ENCODE results near the gene MOB3B.
"Not testable (repeated sequence)": the region's sequence is repeated elsewhere in the genome, so short reads cannot be mapped to it uniquely, and the experiment has no call there.

Gene MOB3B

DNA sequence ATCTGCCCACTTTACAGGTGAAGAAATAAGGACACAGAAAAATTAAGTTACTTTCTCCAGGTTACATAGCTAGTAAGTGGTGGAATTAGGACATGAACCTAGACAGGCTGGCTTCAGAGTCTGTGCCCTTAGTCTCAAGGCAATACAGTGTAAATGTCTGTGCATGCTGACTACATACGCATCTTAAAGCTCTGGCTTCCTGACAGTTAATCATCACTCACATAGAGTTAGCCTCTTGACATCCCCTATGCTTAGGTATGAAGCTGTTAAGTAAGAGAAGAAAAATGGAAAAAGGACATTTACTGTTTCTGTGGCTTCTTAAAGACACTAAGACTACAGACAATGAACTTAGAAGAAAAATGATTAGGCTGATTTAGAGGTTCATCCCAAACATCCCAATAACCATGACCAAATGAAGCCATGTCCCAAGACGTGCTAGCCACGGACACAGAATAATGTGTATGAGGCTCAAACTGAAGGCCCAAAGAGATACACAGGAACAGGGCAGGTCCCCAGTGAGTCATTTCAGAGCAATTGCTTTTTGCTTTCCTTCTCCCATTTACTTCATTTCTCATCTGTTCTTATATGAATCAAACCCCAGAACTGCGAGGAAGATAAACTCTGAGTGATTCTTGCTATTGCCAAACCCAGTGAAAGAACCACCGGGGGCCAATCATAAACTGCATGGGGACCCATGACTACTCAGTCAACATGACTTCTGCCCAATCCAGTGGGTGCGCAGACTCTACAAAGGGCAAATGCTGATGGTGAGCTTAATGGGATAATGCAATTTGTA, 105.5 kb downstream of the MOB3B start:
- no peak for DNase-seq (ENCODE audit: low spot score)

DNA sequence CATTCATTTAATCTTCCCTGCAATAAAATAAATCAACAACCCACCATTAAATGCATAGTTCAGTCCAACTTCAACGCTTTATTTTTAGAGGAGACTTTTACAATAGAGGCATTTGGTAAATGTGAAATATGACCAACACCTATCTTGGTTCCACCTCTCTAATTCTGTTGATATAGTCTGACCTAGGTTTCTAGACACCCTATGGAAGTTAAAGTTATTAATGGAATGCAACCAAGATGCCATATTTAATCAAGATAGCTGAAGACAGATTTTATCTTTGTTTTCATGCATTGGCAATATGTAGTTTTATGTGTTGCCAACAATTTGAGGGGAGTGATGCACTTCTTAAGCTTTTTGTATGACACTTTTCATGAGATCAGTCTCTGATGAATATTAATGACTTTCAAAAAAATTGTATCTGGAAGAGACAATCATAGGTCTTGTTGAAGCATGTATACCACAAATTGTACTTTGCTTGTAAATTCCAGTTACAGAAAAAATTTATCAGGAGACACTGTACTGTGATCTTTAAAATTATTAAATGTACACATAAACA, 107.3 kb downstream of the MOB3B start:
- no peak for DNase-seq (ENCODE audit: low spot score)

DNA sequence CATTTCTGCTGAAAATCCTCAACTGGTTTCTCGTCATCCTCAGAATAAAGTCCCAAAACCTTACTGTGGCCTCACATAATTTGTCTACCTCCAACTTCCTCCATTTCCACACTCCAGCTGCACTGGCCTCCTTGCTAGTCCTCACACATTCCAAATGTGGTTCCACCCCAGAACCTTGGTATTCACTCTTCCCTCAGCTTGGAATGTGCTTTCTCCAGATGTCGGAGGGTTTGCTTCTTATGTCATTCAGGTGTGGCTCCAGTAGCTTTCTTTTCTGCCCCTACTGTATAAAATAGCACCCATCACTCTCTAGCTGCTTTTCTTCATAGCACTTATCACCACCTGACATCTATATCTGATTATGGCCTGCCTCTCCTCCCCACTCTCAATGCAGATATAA, 108.0 kb downstream of the MOB3B start:
- no peak for DNase-seq (ENCODE audit: low spot score)

DNA sequence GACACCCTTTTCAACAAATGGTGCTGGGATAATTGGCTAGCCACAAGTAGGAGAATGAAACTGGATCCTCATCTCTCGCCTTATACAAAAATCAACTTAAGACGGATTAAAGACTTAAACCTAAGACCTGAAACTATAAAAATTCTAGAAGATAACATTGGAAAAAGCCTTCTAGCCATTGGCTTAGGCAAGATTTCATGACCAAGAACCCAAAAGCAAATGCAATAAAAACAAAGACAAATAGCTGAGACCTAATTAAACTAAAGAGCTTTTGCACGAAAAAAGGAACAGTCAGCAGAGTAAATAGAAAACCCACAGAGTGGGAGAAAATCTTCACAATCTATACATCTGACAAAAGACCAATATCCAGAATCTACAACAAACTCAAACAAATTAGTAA, 110.1 kb downstream of the MOB3B start:
- not testable (repeated sequence) for DNase-seq (ENCODE audit: low spot score)

DNA sequence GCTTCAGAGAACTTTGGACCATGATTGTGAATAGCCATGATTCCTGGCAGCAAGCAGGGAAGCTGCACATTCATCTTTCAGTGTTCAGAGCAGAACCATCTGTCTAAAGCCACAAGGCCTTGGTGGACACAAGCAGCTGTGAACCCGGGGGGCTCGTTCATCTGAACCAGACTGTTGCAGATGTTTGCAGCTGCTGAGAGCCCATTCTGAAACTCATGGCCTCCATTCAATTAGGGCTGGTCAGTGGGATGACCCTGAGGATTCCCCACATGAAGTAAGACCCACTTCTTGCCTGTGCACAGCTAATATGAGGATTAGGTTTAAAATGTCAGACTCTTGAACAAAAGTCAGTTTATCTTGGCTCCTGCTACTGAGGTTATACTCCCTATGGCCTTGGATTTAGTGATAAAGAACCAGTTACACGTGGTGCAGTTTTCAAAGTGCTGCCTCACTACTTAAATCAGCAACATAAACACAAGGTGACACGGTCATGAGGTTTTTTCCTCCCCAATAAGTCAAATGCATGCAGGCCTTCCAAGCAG, 115.3 kb downstream of the MOB3B start:
- no peak for DNase-seq (ENCODE audit: low spot score)

DNA sequence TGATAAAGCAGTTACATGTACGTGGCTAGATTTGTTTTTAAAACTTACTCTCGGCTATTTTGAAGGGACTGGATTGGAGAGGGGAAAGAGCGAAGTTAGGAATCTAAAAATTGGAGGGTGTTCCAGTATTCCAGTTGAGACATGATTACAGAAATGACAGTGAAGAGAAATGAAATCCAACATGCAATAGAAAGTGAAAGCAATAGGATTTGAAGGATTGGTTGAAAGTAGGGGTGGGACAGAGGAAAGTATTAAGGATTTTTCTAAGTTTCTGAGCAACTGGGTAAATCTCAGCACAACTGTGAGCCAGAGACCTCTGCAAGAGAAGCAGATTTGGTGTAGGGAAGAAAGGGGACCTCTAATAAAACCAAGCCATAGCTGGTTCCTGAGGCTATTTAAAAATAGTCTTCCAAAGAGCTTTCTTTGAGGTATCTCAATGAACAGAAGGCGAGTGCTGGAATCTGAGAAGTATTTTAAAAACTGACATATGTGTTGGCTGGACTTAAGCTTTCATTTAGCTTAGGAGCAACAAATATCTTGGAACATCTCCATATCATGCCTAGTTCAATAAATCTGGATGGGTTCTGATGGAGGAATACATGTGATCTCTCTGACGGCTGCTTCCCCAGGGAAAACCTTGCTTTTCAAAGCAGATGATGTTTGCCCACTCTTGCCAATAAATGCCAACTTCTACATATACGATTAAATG, 115.9 kb downstream of the MOB3B start:
- no peak for DNase-seq (ENCODE audit: low spot score)

DNA sequence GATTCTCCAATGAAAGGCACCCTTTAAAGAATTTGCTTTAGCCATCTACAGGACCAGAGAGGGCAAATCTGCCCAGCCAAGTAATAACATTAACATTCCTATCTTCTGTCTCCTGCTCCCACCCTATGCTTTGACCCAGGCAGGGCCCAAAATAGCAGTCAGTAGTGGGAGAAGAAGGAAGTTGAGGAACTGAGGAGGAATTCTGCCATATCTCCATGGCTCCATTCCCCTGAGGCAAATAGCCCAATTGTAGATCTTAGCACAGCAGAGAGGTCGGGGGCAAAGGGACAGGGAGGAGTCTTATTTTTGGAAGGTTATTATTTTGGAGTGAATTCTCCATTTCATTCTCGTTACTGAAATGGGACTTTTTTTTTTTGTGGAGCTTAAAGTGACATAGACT, 116.7 kb downstream of the MOB3B start:
- no peak for DNase-seq (ENCODE audit: low spot score)

DNA sequence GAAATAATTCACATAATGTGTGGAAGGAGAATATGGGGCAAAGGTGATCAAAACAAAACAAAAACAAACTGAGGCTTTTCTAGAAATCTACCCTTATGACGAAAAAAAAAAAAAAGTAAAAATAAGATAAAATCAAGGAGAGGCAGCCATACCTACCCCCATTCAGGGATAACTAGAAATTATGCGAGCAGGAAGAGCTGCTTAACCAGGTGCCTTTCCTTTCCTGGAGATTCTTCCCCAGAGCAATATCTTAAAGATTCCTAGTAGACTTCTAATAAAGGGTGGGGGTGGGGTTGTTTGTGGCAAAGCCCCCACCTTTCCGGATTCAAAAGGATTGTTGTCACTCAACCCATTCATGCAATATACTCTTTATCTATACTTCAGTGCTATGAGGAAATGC, 117.5 kb downstream of the MOB3B start:
- DNase-seq (ENCODE audit: low spot score): no peak

DNA sequence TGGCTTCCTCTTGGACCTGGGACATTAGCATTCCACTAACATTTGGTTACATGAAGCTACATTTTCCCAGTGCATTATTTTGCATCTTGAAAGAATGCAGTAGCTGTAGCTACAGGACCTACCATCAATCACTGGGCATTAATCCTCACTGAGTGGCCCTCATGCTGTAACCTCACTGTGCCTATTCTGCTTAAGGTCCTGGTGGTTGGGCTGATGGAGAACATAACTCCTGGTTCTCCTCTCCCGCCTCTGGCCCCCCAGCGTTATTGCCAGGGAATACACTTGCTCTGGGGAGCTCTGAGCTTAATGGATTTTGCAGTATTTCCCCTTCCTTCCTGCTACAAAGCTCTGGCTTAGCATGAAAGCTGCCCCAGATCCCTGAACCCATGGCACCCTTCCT, 121.1 kb downstream of the MOB3B start:
- DNase-seq (ENCODE audit: low spot score): no peak

DNA sequence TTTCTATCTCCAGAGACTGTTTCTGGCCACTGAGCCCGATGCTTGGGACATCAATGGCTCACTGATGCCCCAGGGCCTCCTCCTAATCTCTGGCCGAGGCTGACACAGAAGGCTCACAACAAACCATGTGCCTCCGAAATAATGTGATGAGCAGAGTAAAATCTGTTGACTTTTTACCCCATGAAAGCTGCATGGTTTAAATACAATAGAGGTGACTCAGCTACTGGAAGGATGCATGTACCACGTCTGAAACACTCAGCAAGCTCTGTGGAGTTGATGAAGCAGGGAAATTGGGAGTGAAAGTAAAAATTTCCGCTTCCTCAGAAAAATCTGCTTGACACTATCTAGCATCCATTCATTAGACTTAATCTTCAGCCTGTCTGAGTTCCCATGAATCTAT, 121.6 kb downstream of the MOB3B start:
- no peak for DNase-seq (ENCODE audit: low spot score)

DNA sequence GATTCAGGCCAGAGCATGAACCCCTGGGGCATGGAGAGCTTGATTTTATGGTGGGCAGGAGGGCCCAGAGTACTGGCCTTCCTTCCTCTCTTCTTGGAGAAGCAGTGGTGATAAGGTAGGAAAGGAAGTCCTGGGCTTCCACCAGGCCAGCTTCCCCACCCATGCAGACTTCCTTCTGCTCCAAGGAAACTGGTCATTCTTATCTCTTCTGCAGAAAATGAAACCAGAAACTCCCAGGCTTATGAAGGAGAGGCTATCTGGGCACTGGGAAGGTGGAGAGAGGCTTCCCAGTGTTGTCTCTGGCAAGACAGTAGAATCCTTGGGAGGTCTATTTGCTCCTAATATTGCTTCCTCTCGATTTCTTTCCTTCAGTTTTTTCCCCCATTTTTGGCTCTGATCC, 122.1 kb downstream of the MOB3B start:
- no peak for DNase-seq (ENCODE audit: low spot score)

DNA sequence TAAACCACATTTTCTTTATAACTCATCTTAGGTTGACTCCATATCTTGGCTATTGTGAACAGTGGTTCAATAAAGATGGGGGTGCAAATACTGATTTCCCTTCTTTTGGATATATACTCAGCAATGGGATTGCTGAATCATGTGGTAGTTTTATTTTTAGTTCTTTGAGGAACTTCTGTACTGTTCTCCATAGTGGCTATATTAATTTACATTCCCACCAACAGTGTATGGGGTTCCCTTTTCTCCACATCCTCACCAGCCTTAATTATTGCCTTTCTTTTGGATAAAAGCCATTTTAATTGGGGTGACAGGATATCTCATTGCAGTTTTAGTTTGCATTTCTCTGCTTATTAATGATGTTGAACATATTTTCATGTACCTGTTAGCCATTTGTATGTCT, 125.0 kb downstream of the MOB3B start:
- DNase-seq (ENCODE audit: low spot score): no peak

DNA sequence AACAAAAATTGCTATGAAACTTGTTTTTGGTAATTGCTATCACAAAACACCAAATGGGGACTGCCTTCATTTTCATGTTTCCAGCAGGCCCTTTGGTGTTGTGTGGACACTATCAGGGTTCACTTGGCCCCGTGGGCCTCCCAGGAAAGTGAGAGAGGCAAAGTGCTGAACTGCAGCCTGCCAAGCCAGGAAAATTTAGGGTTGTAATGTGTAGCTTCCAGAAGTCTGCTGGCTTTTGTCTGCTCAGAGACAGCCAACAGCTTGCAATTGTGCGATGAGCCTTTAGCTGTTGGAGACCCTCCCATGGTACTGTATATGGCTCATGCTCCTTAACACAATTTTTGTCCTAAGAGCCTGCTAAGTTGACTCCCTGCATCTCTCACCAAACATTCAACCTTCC, 127.0 kb downstream of the MOB3B start:
- no peak for DNase-seq (ENCODE audit: low spot score)

DNA sequence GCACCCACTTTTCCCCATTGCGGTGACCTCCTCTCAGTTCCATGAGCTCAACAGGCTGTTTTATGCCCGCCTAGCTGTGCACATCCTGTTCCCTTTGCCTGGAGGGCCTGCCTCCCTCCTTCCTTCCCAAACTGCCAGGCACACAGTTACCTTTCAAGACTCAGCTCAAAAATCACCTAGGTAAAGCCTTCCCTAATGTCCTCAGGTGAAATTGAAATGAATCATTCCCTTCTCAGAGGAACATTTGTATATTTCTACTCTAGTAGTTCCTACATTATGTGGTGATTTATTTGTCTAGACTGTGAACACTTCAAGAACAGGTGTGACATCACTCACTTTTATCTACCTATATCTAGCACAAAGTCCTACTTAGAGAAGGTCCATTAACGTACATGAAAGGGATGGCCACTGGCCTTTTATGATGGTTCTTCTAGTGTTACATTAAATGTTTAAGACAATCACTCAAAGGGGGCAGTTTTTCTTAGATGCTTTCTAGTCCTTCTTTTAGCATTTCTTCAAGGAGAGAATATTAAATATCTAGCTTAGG, 129.2 kb downstream of the MOB3B start:
- DNase-seq (ENCODE audit: low spot score): no peak

DNA sequence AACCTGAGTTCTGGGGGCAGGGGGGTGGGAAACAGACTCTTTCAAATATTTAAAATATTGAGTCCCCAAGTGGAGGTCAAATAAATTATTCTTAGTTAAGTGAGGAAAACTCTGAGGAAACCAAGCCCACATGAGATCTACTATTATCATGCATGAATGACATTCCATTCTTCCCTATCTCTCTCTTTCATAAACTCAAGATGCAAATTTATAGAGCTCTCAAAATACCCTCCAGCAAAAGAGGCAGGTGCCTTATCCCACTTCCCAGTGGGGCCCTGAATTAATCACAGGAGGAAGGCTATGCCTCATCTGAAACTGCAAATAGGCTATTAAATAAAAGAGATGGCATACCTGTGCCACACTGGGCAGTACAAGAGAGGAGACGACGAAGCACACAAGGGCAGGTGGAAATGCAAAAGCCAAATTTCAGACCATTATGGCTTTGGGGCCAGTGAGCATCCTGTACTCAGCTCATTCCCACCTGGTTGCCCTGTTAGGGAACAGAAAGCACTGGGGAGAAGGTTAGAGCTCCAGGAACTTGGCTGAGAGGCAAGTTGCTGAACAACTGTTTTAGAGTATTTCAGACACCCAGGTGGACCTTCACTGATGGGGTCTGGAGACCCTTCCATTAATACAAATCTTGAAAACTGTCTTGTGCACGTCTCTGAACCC, 130.5 kb downstream of the MOB3B start:
- no peak for DNase-seq (ENCODE audit: low spot score)

DNA sequence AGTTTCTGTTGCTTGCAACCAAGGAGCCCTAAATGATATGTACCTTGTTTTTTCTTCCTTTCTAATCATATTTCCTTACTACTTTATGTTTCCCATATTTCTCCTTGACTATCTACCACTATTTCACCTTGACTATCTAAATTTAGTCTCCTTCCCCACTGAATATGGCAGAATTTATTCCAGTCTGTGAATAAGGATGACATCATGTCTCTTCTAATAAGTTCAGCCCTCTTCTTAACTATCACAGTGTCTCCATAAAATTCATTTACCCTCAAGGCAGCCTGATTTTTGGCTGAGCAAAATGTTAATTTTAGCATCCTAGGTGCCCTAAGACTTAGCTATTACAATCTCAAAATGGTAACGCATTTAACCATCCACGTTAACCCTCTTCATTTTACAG, 133.1 kb downstream of the MOB3B start:
- DNase-seq (ENCODE audit: low spot score): no peak

DNA sequence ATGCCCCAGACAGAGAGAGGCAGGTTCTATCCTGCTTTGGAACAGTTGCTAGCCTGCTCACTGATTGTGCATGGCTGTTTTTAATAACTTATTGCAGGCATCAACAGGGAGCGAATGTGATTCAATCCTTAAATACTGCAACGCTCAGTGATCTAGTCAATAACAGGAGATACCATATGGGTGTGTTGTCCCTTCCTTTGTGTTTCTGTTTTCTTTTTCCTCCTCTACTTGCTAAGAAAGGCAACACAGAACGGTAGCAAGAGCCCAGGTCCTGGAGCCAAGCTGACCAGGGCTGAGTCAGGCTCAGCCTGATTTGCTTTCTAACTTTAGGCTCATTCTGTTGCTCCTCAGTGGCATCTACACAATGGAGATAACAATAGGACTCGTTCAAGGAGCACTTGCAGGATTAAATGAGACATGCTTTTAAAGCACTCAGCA, 134.1 kb downstream of the MOB3B start:
- DNase-seq (ENCODE audit: low spot score): no peak

DNA sequence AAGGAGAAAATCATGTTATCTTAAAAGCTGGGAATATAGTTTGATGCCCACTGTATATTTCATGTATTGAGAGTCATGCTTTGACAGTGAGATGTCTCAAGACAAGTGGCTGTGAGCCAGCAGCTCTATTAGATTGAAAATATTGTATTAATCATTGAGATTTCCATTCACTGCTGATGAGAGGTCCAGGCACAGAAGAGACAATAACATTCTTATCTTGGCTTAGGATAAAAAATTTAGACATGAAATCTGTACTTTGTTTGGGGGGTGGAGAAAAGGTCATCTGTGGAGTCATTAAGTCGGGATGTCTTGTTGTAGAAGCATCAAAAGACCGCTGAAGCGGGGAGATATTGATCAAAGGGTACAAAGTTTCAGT, 134.8 kb downstream of the MOB3B start:
- no peak for DNase-seq (ENCODE audit: low spot score)

DNA sequence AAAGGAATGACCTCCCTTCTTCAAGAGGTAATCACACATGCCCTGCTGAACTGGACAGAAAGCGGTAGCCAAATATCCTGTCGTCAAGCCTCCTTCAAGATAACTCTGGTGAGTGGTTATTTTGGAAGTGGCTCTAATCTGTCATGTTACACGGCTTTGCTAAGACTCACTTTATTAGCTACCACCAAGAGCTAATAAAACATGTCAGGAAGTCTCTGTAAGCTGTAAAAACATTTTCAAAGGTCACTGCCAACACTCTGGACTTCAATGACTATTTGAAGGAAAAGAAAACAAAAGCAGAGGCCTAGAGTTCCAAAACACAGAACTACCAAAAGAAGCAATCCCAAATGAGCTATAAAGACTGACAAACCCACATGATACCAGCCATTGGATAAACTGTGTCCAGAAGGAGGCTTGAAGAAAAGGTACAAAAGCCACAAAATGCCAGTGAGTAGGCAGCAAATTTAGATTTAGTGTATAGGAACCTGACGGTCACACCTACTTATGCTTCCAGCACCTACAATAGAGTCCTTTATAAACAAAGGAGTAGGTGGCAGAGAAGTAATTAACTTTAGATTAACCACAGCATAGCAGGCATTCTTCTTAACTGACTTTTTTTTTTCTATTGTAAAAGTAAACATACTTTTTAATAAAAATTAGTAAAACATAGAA, 135.3 kb downstream of the MOB3B start:
- DNase-seq (ENCODE audit: low spot score): no peak

DNA sequence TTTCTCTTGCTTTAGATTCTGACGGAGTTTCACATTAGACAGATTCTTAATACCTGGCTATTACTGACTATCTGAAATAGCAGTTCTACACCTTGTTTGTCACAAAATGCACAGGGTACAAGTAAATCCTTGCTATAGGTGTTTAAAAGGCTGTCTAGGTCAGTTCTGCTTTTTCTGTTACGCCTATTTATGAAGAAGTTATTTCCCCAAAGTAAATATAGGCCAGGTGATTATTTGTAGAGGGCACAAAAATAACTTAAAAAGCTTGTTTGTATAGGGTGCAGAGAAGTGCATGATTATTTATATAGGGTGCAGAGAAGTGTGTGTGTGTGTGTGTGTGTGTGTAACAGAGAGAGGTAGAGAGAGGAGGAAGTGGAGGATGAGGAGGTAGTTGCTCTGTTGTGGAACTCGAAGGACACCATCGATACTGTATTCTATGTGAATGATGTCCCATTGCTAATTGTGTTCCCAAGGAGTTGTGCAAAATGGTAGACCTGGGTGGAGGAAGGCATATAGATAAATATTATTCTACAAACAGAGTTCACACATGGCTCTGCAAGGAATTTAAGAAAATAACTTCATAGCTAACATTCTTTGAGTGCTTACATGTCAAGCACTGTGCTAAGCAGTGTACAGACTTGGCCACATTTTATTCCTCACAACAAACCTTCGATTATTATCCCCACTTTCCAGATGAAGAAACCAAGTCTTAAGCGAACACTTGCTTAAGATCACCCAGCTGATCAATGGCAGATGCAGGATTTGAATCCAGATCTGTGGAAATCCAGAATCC, 136.4 kb downstream of the MOB3B start:
- no peak for DNase-seq (ENCODE audit: low spot score)

Data from SK-N-DZ (cell line).